Aorta (tissue), 5 donors: Measurements from ENCODE around the gene CTAGE9. TPM values are rescaled to one million over a fixed set of nuclear protein-coding genes. Genes with fewer than 3 reads are reported as not detected.

ENCODE experiments used
- ATAC-seq: fragments of 200-7000 bp; cut with Tn5 transposase; one replicate; pipeline ENCODE4 v1.9.1; 2022; ENCODE audit warnings: moderate library complexity; ENCODE audit not compliant: low FRiP score
- DNase-seq, 2 donors: peaks; one replicate each; pipeline ENCODE4 v3.0.0-alpha.2; 2020
- H3K27ac ChIP-seq, 2 donors: one replicate each; pipeline ENCODE4 v1.5.1; 2013; ENCODE audit warnings: low read length in 2 of 2, mild to moderate bottlenecking in 2 of 2, moderate library complexity in 2 of 2, control low read depth in 1 of 2, inconsistent platforms in 1 of 2, low read depth in 1 of 2
- H3K27me3 ChIP-seq, 2 donors: one replicate each; pipeline ENCODE4 v1.6.1; 2013; ENCODE audit warnings: control low read depth in 1 of 2, low read length in 1 of 2, mild to moderate bottlenecking in 1 of 2, moderate library complexity in 1 of 2; ENCODE audit not compliant: insufficient read depth in 2 of 2, control insufficient read depth in 1 of 2
- H3K36me3 ChIP-seq, 2 donors: one replicate each; pipeline ENCODE4 v1.6.1; 2013; ENCODE audit warnings: control low read depth in 1 of 2, low read length in 1 of 2, mild to moderate bottlenecking in 1 of 2; ENCODE audit not compliant: insufficient read depth in 2 of 2, control insufficient read depth in 1 of 2
- H3K4me1 ChIP-seq, 2 donors: one replicate each; pipeline ENCODE4 v1.6.1; 2013; ENCODE audit warnings: low read length in 2 of 2, control low read depth in 1 of 2, mild to moderate bottlenecking in 1 of 2, moderate library complexity in 1 of 2; ENCODE audit not compliant: insufficient read depth in 2 of 2, control insufficient read depth in 1 of 2
- H3K4me3 ChIP-seq, 2 donors: one replicate each; pipeline ENCODE4 v1.5.1; 2013; ENCODE audit warnings: low read length in 2 of 2, control low read depth in 1 of 2, mild to moderate bottlenecking in 1 of 2
- H3K9me3 ChIP-seq: one replicate; pipeline ENCODE4 v1.6.1; 2013; ENCODE audit warnings: mild to moderate bottlenecking, low read length; ENCODE audit not compliant: control insufficient read depth
- WGBS, 2 donors: extraction: QIAGEN DNeasy Blood & Tissue Kit; methylation state at CpG; one replicate each; pipeline ENCODE4 v1.1.7; 2013; 5-methylcytosine and 5-hydroxymethylcytosine counted together
- intact Hi-C, 2 donors: fragments of 100-400 bp; cut with DNase I; formaldehyde crosslinking; loops; one replicate each; pipeline versions ENCODE4 v1.14.2 to v1.15.0; 2022
- polyA plus RNA-seq, 2 donors: library from polyadenylated mRNA; stranded (reverse); fragments of 200-250 nt; gene quantifications; one replicate each; pipeline ENCODE4 v1.2.3, GENCODE V29; 2013
- total RNA-seq, 2 donors: library from RNA; stranded (reverse); fragmentation: NEBNext Ultra II Directional; extraction: Animal tissue kit (Norgen Biotek cat#: 25700); gene quantifications; one replicate each; pipeline ENCODE4 v1.2.1, GENCODE V29; 2021
- donor health status: healthy with polysubstance abuse.
- donor health status: Bipolar disorder and iron deficiency.
- donor health status: DM: no; HTN: no; CAD: no.
- donor health status: DM: no; HTN: no; CAD: no.
- donor health status: DM: yes; HTN: yes; CAD: no.

The CTAGE9 gene
- total and polyA plus RNA-seq, 4 donors, result not detected

GRCh38 chr6:131669891-131670290, 40.9 kb downstream of the CTAGE9 start:
- intact Hi-C loops, result no loop called here
- H3K27ac ChIP-seq, result no peak overlapping the region
- ATAC-seq, result no peak
- no peaks in the 10 kb centered on the region for H3K27me3 ChIP-seq
- H3K4me1 ChIP-seq, result no peaks in the 10 kb centered on the region
- H3K9me3 ChIP-seq, result peaks cover 2% of the 10 kb centered on the region
- H3K36me3 ChIP-seq, result no peaks in the 10 kb centered on the region
- WGBS, 2 donors, result 39 to 52% methylated on average over 1 of the region's 1 CpG
- H3K4me3 ChIP-seq, result no peak overlapping the region
- DNase-seq, result no peak

- DNase-seq (no peak), ATAC-seq (no peak)
- H3K27me3 ChIP-seq, result no peaks in the 10 kb centered on the region
- H3K4me1 ChIP-seq, result no peaks in the 10 kb centered on the region
- no peak overlapping the region for H3K27ac ChIP-seq
- no peak overlapping the region for H3K4me3 ChIP-seq
- H3K9me3 ChIP-seq, result peaks cover 2% of the 10 kb centered on the region
- no peaks in the 10 kb centered on the region for H3K36me3 ChIP-seq
- intact Hi-C loops, result no loop called here
- WGBS, 2 donors, result 92 to 94% methylated on average over 2 of the region's 2 CpGs
These were observed 47.1 kb downstream of the CTAGE9 start for GRCh38 chr6:131663578-131664165.

- 79 to 84% methylated on average over 1 of the region's 1 CpG for WGBS, 2 donors
These were observed 50.6 kb downstream of the CTAGE9 start for GRCh38 chr6:131660195-131660594.

More at GRCh38 chr6:131660195-131660594, 50.6 kb downstream of the CTAGE9 start:
- ATAC-seq (no peak), DNase-seq (no peak)
- Histone ChIP-seq H3K9me3 (no peaks in the 10 kb centered on the region), H3K36me3 (no peaks in the 10 kb centered on the region), H3K27ac (no peak overlapping the region), H3K4me1 (no peaks in the 10 kb centered on the region), H3K27me3 (no peaks in the 10 kb centered on the region), H3K4me3 (no peak overlapping the region)
- intact Hi-C loops, result no loop called here

Other genes with a start within 250 kb of the CTAGE9 start
- 1 to 10 TPM in 1 of 2 donors, under 1 TPM in 1; 0.87 to 4.6 TPM for gene ARG1, start 137.8 kb downstream of the CTAGE9 start, total RNA-seq
- gene ARG1, start 137.8 kb downstream of the CTAGE9 start, polyA plus RNA-seq, result not detected
- 10 to 100 TPM; 29.1 to 32.9 TPM for gene MED23, start 82.8 kb downstream of the CTAGE9 start, total RNA-seq
- 10 to 100 TPM in 1 of 2 donors, 1 to 10 TPM in 1; 4.0 to 17.9 TPM for gene MED23, start 82.8 kb downstream of the CTAGE9 start, polyA plus RNA-seq
- gene ENPP3, start 73.7 kb downstream of the CTAGE9 start, total RNA-seq, result 1 to 10 TPM in 1 of 2 donors, under 1 TPM in 1; 0.26 to 1.7 TPM
- 1 to 10 TPM in 1 of 2 donors, under 1 TPM in 1; 0.41 to 1.0 TPM for gene ENPP3, start 73.7 kb downstream of the CTAGE9 start, polyA plus RNA-seq
- not detected for gene OR2A4, start 9.6 kb downstream of the CTAGE9 start, total RNA-seq
- gene OR2A4, start 9.6 kb downstream of the CTAGE9 start, polyA plus RNA-seq, result 1 to 10 TPM in 1 of 2 donors, not detected in 1; 1.0 TPM
- 10 to 100 TPM; 20.2 to 35.2 TPM for gene ENPP1, start 97.0 kb upstream of the CTAGE9 start, total RNA-seq
- gene ENPP1, start 97.0 kb upstream of the CTAGE9 start, polyA plus RNA-seq, result 1 to 10 TPM; 1.3 to 8.8 TPM
- gene CCN2, start 240.4 kb upstream of the CTAGE9 start, total RNA-seq, result 1,000 to 10,000 TPM in 1 of 2 donors, 100 to 1,000 TPM in 1; 588 to 1,507 TPM
- 100 to 1,000 TPM; 221 to 957 TPM for gene CCN2, start 240.4 kb upstream of the CTAGE9 start, polyA plus RNA-seq